IMR-90 (cell line): ENCODE measurements around the gene NTNG2.

Source experiments
- BHLHE40 ChIP-seq: fragments of 150-350 bp; IDR thresholded peaks from 2 replicates; pipeline ENCODE4 v1.6.1; 2016; ENCODE audit warnings: mild to moderate bottlenecking, low read depth, low read length
- CHD1 ChIP-seq: IDR thresholded peaks from 2 replicates; pipeline ENCODE4 v1.6.1; 2012; ENCODE audit warnings: low read depth, low read length, improper control_type of control experiment
- CTCF ChIP-seq: conservative IDR thresholded peaks from 2 replicates; pipeline ENCODE4 v1.5.1; 2012; ENCODE audit warnings: mild to moderate bottlenecking, low read depth, low read length, improper control_type of control experiment
- POLR2A ChIP-seq: IDR thresholded peaks from 2 replicates; pipeline ENCODE4 v1.6.1; 2012; ENCODE audit warnings: mild to moderate bottlenecking, low read depth, low read length
- USF2 ChIP-seq: fragments of 150-350 bp; IDR thresholded peaks from 2 replicates; pipeline ENCODE4 v1.6.1; 2017; ENCODE audit warnings: mild to moderate bottlenecking, antibody characterized with exemption, low read length, low read depth

GRCh38 chr9:132210472-132211145 is 48.8 kb downstream of the NTNG2 start:
- TF ChIP-seq POLR2A (no peak), USF2 (peak; percentile 15; the same call in 1 of the 2 replicates), CTCF (no peak), CHD1 (no peak), BHLHE40 (peak; percentile 81)
